ENCODE measurements around the gene ZHX3.

The ZHX3 gene

GRCh38 chr20:41224281-41224680 lies 93.2 kb downstream of the ZHX3 start:
- no peak for DNase-seq (ENCODE audit: low read depth, low spot score)

- DNase-seq (ENCODE audit: low read depth, low spot score), result no peak
Measured at GRCh38 chr20:41223112-41223511, 94.4 kb downstream of the ZHX3 start.

- no peak for DNase-seq (ENCODE audit: low read depth, low spot score)
Measured at GRCh38 chr20:41222703-41223102, 94.8 kb downstream of the ZHX3 start.

GRCh38 chr20:41222296-41222695 lies 95.2 kb downstream of the ZHX3 start:
- no peak for DNase-seq (ENCODE audit: low read depth, low spot score)

- no peak for DNase-seq (ENCODE audit: low read depth, low spot score)
Measured at GRCh38 chr20:41221614-41222218, 95.8 kb downstream of the ZHX3 start.

- no peak for DNase-seq (ENCODE audit: low read depth, low spot score)
Measured at GRCh38 chr20:41219824-41220223, 97.7 kb downstream of the ZHX3 start.

- no peak for DNase-seq (ENCODE audit: low read depth, low spot score)
Measured at GRCh38 chr20:41218466-41218865, 99.1 kb downstream of the ZHX3 start.

- DNase-seq (ENCODE audit: low read depth, low spot score), result no peak
Measured at GRCh38 chr20:41217422-41217821, 100.1 kb downstream of the ZHX3 start.

- no peak for DNase-seq (ENCODE audit: low read depth, low spot score)
Measured at GRCh38 chr20:41214666-41215065, 102.9 kb downstream of the ZHX3 start.

- DNase-seq (ENCODE audit: low read depth, low spot score), result no peak
Measured at GRCh38 chr20:41214202-41214601, 103.3 kb downstream of the ZHX3 start.

- no peak for DNase-seq (ENCODE audit: low read depth, low spot score)
Measured at GRCh38 chr20:41213150-41213820, 104.2 kb downstream of the ZHX3 start.

GRCh38 chr20:41205313-41205712 lies 112.2 kb downstream of the ZHX3 start:
- DNase-seq (ENCODE audit: low read depth, low spot score), result no peak

GRCh38 chr20:41204304-41205265 lies 112.9 kb downstream of the ZHX3 start:
- no peak for DNase-seq (ENCODE audit: low read depth, low spot score)

- no peak for DNase-seq (ENCODE audit: low read depth, low spot score)
Measured at GRCh38 chr20:41203660-41204059, 113.9 kb downstream of the ZHX3 start.

- no peak for DNase-seq (ENCODE audit: low read depth, low spot score)
Measured at GRCh38 chr20:41202426-41202825, 115.1 kb downstream of the ZHX3 start.

- DNase-seq (ENCODE audit: low read depth, low spot score), result no peak
Measured at GRCh38 chr20:41201760-41202159, 115.8 kb downstream of the ZHX3 start.

GRCh38 chr20:41200446-41201202 lies 116.9 kb downstream of the ZHX3 start:
- no peak for DNase-seq (ENCODE audit: low read depth, low spot score)

GRCh38 chr20:41198443-41198842 lies 119.1 kb downstream of the ZHX3 start:
- no peak for DNase-seq (ENCODE audit: low read depth, low spot score)

GRCh38 chr20:41196653-41197225 lies 120.8 kb downstream of the ZHX3 start:
- DNase-seq (ENCODE audit: low read depth, low spot score), result no peak

- DNase-seq (ENCODE audit: low read depth, low spot score), result no peak
Measured at GRCh38 chr20:41192575-41192974, 125.0 kb downstream of the ZHX3 start.
